Endothelial cell of umbilical vein (primary cell): ENCODE measurements around the gene CD63. TPM values are rescaled to one million over a fixed set of nuclear protein-coding genes. Genes with fewer than 3 reads are reported as not detected.

ENCODE experiments used
- BruUV-seq: library from RNA; stranded (reverse); fragments of 400-500 nt; replicated peaks from 2 replicates; lab custom pipeline; 2021; lab: Mats Ljungman, UMichigan
- CTCF ChIA-PET: fragments of 300-600, 350-600 bp; sonication (Branson Sonifier 250); formaldehyde crosslinking; loops from one replicate; lab custom pipeline; 2021; ENCODE audit warnings: antibody characterized with exemption, inconsistent platforms; lab: Charles Lee
- POLR2A ChIA-PET: fragments of 300-600, 350-600 bp; sonication (Branson Sonifier 250); formaldehyde crosslinking; loops from one replicate; lab custom pipeline; 2021; ENCODE audit warnings: antibody characterized with exemption, inconsistent platforms; lab: Charles Lee
- DNase-seq: peaks from one replicate; pipeline ENCODE4 v3.0.0-alpha.2; 2011; ENCODE audit warnings: low read depth, low spot score
- FAIRE-seq: peaks from 2 replicates; lab custom pipeline; 2011; peaks lifted over from hg19 to GRCh38; lab: Jason Lieb, UNC
- H2AFZ ChIP-seq: 2 replicates; pipeline ENCODE4 v1.6.0; 2012; ENCODE audit warnings: low read depth, low read length, control low read depth, inconsistent platforms
- H3K27ac ChIP-seq: 2 replicates; pipeline ENCODE4 v1.5.1; 2011; ENCODE audit warnings: low read depth, mild to moderate bottlenecking, control low read depth, low read length, moderate library complexity; ENCODE audit not compliant: insufficient read depth
- H3K27me3 ChIP-seq, 2 experiments: 2 replicates each; pipeline versions ENCODE4 v1.6.0 to v1.6.1; 2011; ENCODE audit warnings: low read length in 2 of 2, mixed read lengths in 1 of 2; ENCODE audit not compliant: control insufficient read depth in 2 of 2, insufficient read depth in 2 of 2
- H3K36me3 ChIP-seq, 2 experiments: 2 replicates in 1 of 2; 3 replicates in 1 of 2; pipeline ENCODE4 v1.5.1; 2011; ENCODE audit warnings: low read length in 2 of 2, mild to moderate bottlenecking in 1 of 2, moderate library complexity in 1 of 2; ENCODE audit not compliant: control insufficient read depth in 2 of 2, insufficient read depth in 2 of 2; ENCODE audit errors: extremely low read depth in 1 of 2
- H3K4me1 ChIP-seq: 3 replicates; pipeline ENCODE4 v1.5.1; 2011; ENCODE audit warnings: mild to moderate bottlenecking, low read length; ENCODE audit not compliant: control insufficient read depth, insufficient read depth; ENCODE audit errors: extremely low read depth
- H3K4me2 ChIP-seq: 2 replicates; pipeline ENCODE4 v1.6.1; 2011; ENCODE audit warnings: low read length, control low read depth, mixed read lengths; ENCODE audit not compliant: insufficient read depth
- H3K4me3 ChIP-seq, 3 experiments: fragments of 200-600 bp in 1 of 3; sonication (generic), shearing (Covaris generic) in 1 of 3; replicated peaks in 1 of 3; 2 replicates each; pipeline ENCODE4 v1.5.1; 2011 to 2016; ENCODE audit warnings: control low read depth in 3 of 3, low read length in 3 of 3, mild to moderate bottlenecking in 2 of 3, inconsistent platforms in 1 of 3, low read depth in 1 of 3, moderate library complexity in 1 of 3; ENCODE audit not compliant: insufficient read depth in 1 of 3
- H3K79me2 ChIP-seq: 2 replicates; pipeline ENCODE4 v1.6.0; 2012; ENCODE audit warnings: low read length, inconsistent platforms; ENCODE audit not compliant: control insufficient read depth, insufficient read depth
- H3K9ac ChIP-seq: replicated peaks from 2 replicates; pipeline ENCODE3; 2011; ENCODE audit warnings: low read length, control low read depth; ENCODE audit not compliant: insufficient read depth; ENCODE audit errors: extremely low read depth
- H3K9me1 ChIP-seq: replicated peaks from 3 replicates; pipeline ENCODE4 v1.6.0; 2011; ENCODE audit warnings: mild to moderate bottlenecking, low read length; ENCODE audit not compliant: control insufficient read depth, insufficient read depth; ENCODE audit errors: extremely low read depth
- H3K9me3 ChIP-seq: replicated peaks from 2 replicates; pipeline ENCODE4 v1.5.1; 2012; ENCODE audit warnings: low read length, inconsistent platforms; ENCODE audit not compliant: control insufficient read depth, insufficient read depth
- H4K20me1 ChIP-seq: replicated peaks from 2 replicates; pipeline ENCODE3; 2011; ENCODE audit warnings: mild to moderate bottlenecking, low read length; ENCODE audit not compliant: control insufficient read depth, insufficient read depth; ENCODE audit errors: extremely low read depth
- CTCF ChIP-seq, 2 donors: IDR thresholded peaks; 1 replicate in 1 of 2; 2 replicates in 1 of 2; pipeline ENCODE4 v1.5.1; 2011; ENCODE audit warnings: low read length in 2 of 2, mild to moderate bottlenecking in 2 of 2, moderate library complexity in 2 of 2, control low read depth in 1 of 2, inconsistent platforms in 1 of 2, low read depth in 1 of 2; ENCODE audit not compliant: insufficient read depth in 1 of 2; ENCODE audit errors: extremely low read depth in 1 of 2
- EZH2 ChIP-seq: IDR thresholded peaks from 2 replicates; pipeline ENCODE4 v1.6.1; 2012; ENCODE audit warnings: borderline replicate concordance, low read depth, mild to moderate bottlenecking, moderate library complexity, low read length, inconsistent platforms; ENCODE audit not compliant: severe bottlenecking
- FOS ChIP-seq: IDR thresholded peaks from 2 replicates; pipeline ENCODE4 v1.6.1; 2011; ENCODE audit warnings: mild to moderate bottlenecking, low read length, moderate library complexity, borderline replicate concordance; ENCODE audit not compliant: insufficient read depth
- GATA2 ChIP-seq: IDR thresholded peaks from 2 replicates; pipeline ENCODE4 v1.7.0; 2011; ENCODE audit warnings: low read depth, mild to moderate bottlenecking, moderate library complexity, mixed read lengths, low read length; ENCODE audit not compliant: insufficient read length, insufficient read depth
- JUN ChIP-seq: IDR thresholded peaks from 2 replicates; pipeline ENCODE4 v1.6.1; 2011; ENCODE audit warnings: borderline replicate concordance, low read depth; ENCODE audit not compliant: insufficient read length, insufficient read depth
- MAX ChIP-seq: IDR thresholded peaks from 2 replicates; pipeline ENCODE4 v1.6.1; 2011; ENCODE audit not compliant: insufficient read depth, insufficient read length
- MYC ChIP-seq: IDR thresholded peaks from one replicate; pipeline ENCODE4 v1.6.1; 2011; ENCODE audit warnings: mild to moderate bottlenecking, low read depth, low read length
- POLR2A ChIP-seq: IDR thresholded peaks from 2 replicates; pipeline ENCODE4 v1.6.1; 2012; ENCODE audit warnings: low read depth, mild to moderate bottlenecking, control low read depth, low read length
- POLR2AphosphoS5 ChIP-seq: IDR thresholded peaks from 2 replicates; pipeline ENCODE4 v1.6.1; 2012; ENCODE audit warnings: low read depth, mild to moderate bottlenecking, control low read depth, low read length, moderate library complexity; ENCODE audit not compliant: insufficient read depth
- dilution Hi-C: fragments of 300-500 bp; cut with MboI; formaldehyde crosslinking; loops from one replicate; pipeline ENCODE4 v1.15.0; 2019; ENCODE audit warnings: low sequenced_read_pairs; ENCODE audit not compliant: extremely low pct_ligation_motif_present
- intact Hi-C: fragments of 100-400 bp; cut with micrococcal nuclease; formaldehyde crosslinking; loops from one replicate; pipeline ENCODE4 v1.10.0; 2022
- polyA plus RNA-seq, 4 experiments: library from polyadenylated mRNA; depleted of rRNA in 3 of 4; stranded (reverse) in 3 of 4; unstranded in 1 of 4; fragments of >200 nt; gene quantifications; 2 replicates each; pipeline versions ENCODE4 v1.2.1 to v1.2.3, GENCODE V29; 2011 to 2012; ENCODE audit warnings: missing spikeins in 1 of 4
- total RNA-seq: library from RNA; stranded (reverse); gene quantifications from 2 replicates; pipeline ENCODE4 v1.2.3, GENCODE V29; 2021

The CD63 gene
- total and polyA plus RNA-seq, 2 donors (not counting 3 experiments of a cell fraction or from before 2014, with no cell fraction given), result 1,054 to 1,429 TPM

GRCh38 chr12:55748230-55748993 is 19.6 kb upstream of the CD63 start:
- H2AFZ ChIP-seq, result no peak overlapping the region
- no peaks in the 10 kb centered on the region for H3K79me2 ChIP-seq
- peaks cover 6% of the 10 kb centered on the region for H3K4me1 ChIP-seq
- H4K20me1 ChIP-seq, result no peaks in the 10 kb centered on the region
- H3K9me3 ChIP-seq, result no peaks in the 10 kb centered on the region
- POLR2A ChIA-PET, result no interaction called here
- dilution Hi-C loops (no loop called here), intact Hi-C loops (no loop called here)
- TF ChIP-seq GATA2 (no peak), CTCF (IDR thresholded peaks at IDR 0.05; ENCODE audit: extremely low read depth in 1 of 2, insufficient read depth in 1 of 2, low read depth in 1 of 2, low read length in 2 of 2) (no peak), EZH2 (no peak), POLR2AphosphoS5 (no peak), JUN (no peak), POLR2A (no peak), MAX (no peak), FOS (no peak), MYC (no peak)
- peaks cover 5 to 18% of the 10 kb centered on the region in 2 experiments for H3K36me3 ChIP-seq
- H3K27ac ChIP-seq, result no peak overlapping the region
- CTCF ChIA-PET, result interaction anchor here (0.9 to 2.8 kb wide), 3 partner anchors 9 to 14 kb away, joined by 3 to 15 read pairs (median 6); no protein-coding TSS in a partner anchor
- no peak overlapping the region for H3K9ac ChIP-seq
- BruUV-seq, result no TSS peak
- no peak for FAIRE-seq
- no peaks in the 10 kb centered on the region for H3K9me1 ChIP-seq
- H3K4me3 ChIP-seq, result no peak overlapping the region
- DNase-seq, result no peak
- no peak overlapping the region for H3K4me2 ChIP-seq
- no peaks in the 10 kb centered on the region for H3K27me3 ChIP-seq
